ENCODE data around the gene ECI1. TPM values are rescaled to one million over a fixed set of nuclear protein-coding genes. Genes with fewer than 3 reads are reported as not detected.
A peak's percentile ranks its signal among the peaks of the same experiment; 100 is the strongest.

ECI1 gene
- total RNA-seq, 1 donor, result 42.3 TPM

GRCh38 chr16:2237102-2237482 lies 14.3 kb downstream of the ECI1 start:
- H2AFZ ChIP-seq (ENCODE audit: low read length), result no peak overlapping the region
- no peak overlapping the region for H3K27ac ChIP-seq (ENCODE audit: low read depth, low read length)
- peak; percentile 83 for DNase-seq (ENCODE audit: insufficient read length, low spot score, missing footprints)
- H3K4me3 ChIP-seq (ENCODE audit: insufficient read depth, low read length), result peak overlapping the region; percentile 56
- H3K27me3 ChIP-seq (ENCODE audit: insufficient read depth, low read length), result peaks cover 13% of the 10 kb centered on the region
- H4K20me1 ChIP-seq (ENCODE audit: insufficient read depth, low read length), result peaks cover 16% of the 10 kb centered on the region
- peaks cover 22% of the 10 kb centered on the region for H3K36me3 ChIP-seq (ENCODE audit: insufficient read depth, low read length)
- peaks cover 6% of the 10 kb centered on the region for H3K4me1 ChIP-seq (ENCODE audit: insufficient read depth, low read length)
- peak overlapping the region; percentile 62 for H3K4me2 ChIP-seq (ENCODE audit: insufficient read depth, low read length)
- no peak for TF ChIP-seq CTCF (IDR thresholded peaks at IDR 0.05; ENCODE audit: extremely low read depth, low read depth, low read length)
- no peaks in the 10 kb centered on the region for H3K9me3 ChIP-seq (ENCODE audit: low read depth, low read length)
- no peaks in the 10 kb centered on the region for H3K79me2 ChIP-seq (ENCODE audit: insufficient read depth, low read length)

GRCh38 chr16:2236337-2237101 lies 14.9 kb downstream of the ECI1 start, which contains the start of gene DNASE1L2:
TSS of gene DNASE1L2 (plus strand) at chr16:2236444. CDS start at chr16:2236817, 373 bp downstream.
- peak within 1 kb of the TSS; percentile 62 for H3K4me2 ChIP-seq (ENCODE audit: insufficient read depth, low read length)

GRCh38 chr16:2235695-2236336 lies 15.6 kb downstream of the ECI1 start:
- no peak for TF ChIP-seq CTCF (IDR thresholded peaks at IDR 0.05; ENCODE audit: extremely low read depth, low read depth, low read length)
- Histone ChIP-seq H3K36me3 (ENCODE audit: insufficient read depth, low read length) (peaks cover 23% of the 10 kb centered on the region), H3K27ac (ENCODE audit: low read depth, low read length) (no peak overlapping the region), H2AFZ (ENCODE audit: low read length) (no peak overlapping the region), H3K4me3 (ENCODE audit: insufficient read depth, low read length) (no peak overlapping the region), H3K4me1 (ENCODE audit: insufficient read depth, low read length) (peaks cover 6% of the 10 kb centered on the region), H3K79me2 (ENCODE audit: insufficient read depth, low read length) (no peaks in the 10 kb centered on the region), H3K4me2 (ENCODE audit: insufficient read depth, low read length) (no peak overlapping the region), H3K9me3 (ENCODE audit: low read depth, low read length) (no peaks in the 10 kb centered on the region), H3K27me3 (ENCODE audit: insufficient read depth, low read length) (peaks cover 13% of the 10 kb centered on the region), H4K20me1 (ENCODE audit: insufficient read depth, low read length) (peaks cover 22% of the 10 kb centered on the region)
- no peak for DNase-seq (ENCODE audit: insufficient read length, low spot score, missing footprints)

More at GRCh38 chr16:2236337-2237101, 14.9 kb downstream of the ECI1 start, which contains the start of gene DNASE1L2:
- Histone ChIP-seq H2AFZ (ENCODE audit: low read length) (no peak within 1 kb of the TSS), H3K79me2 (ENCODE audit: insufficient read depth, low read length) (no peaks in the 10 kb centered on the region), H3K4me1 (ENCODE audit: insufficient read depth, low read length) (peaks cover 6% of the 10 kb centered on the region), H3K36me3 (ENCODE audit: insufficient read depth, low read length) (peaks cover 26% of the 10 kb centered on the region), H3K27me3 (ENCODE audit: insufficient read depth, low read length) (peaks cover 13% of the 10 kb centered on the region), H4K20me1 (ENCODE audit: insufficient read depth, low read length) (peaks cover 17% of the 10 kb centered on the region), H3K4me3 (ENCODE audit: insufficient read depth, low read length) (peak within 1 kb of the TSS; percentile 56), H3K9me3 (ENCODE audit: low read depth, low read length) (no peaks in the 10 kb centered on the region), H3K27ac (ENCODE audit: low read depth, low read length) (no peak within 1 kb of the TSS)
- DNase-seq (ENCODE audit: insufficient read length, low spot score, missing footprints), result peak; percentile 95
- TF ChIP-seq CTCF (IDR thresholded peaks at IDR 0.05; ENCODE audit: extremely low read depth, low read depth, low read length), result no peak

GRCh38 chr16:2235234-2235651 lies 16.1 kb downstream of the ECI1 start:
- peaks cover 23% of the 10 kb centered on the region for H4K20me1 ChIP-seq (ENCODE audit: insufficient read depth, low read length)
- no peak overlapping the region for H3K27ac ChIP-seq (ENCODE audit: low read depth, low read length)
- TF ChIP-seq CTCF (IDR thresholded peaks at IDR 0.05; ENCODE audit: extremely low read depth, low read depth, low read length), result no peak
- DNase-seq (ENCODE audit: insufficient read length, low spot score, missing footprints), result no peak
- H2AFZ ChIP-seq (ENCODE audit: low read length), result no peak overlapping the region
- H3K79me2 ChIP-seq (ENCODE audit: insufficient read depth, low read length), result no peaks in the 10 kb centered on the region
- peaks cover 13% of the 10 kb centered on the region for H3K27me3 ChIP-seq (ENCODE audit: insufficient read depth, low read length)
- H3K9me3 ChIP-seq (ENCODE audit: low read depth, low read length), result no peaks in the 10 kb centered on the region
- peaks cover 23% of the 10 kb centered on the region for H3K36me3 ChIP-seq (ENCODE audit: insufficient read depth, low read length)
- no peak overlapping the region for H3K4me3 ChIP-seq (ENCODE audit: insufficient read depth, low read length)
- peaks cover 6% of the 10 kb centered on the region for H3K4me1 ChIP-seq (ENCODE audit: insufficient read depth, low read length)
- no peak overlapping the region for H3K4me2 ChIP-seq (ENCODE audit: insufficient read depth, low read length)
